NAMALWA (cell line): ENCODE data around the gene WDR36.
"Not testable (repeated sequence)": the region's sequence is repeated elsewhere in the genome, so short reads cannot be mapped to it uniquely, and the experiment has no call there.

Experiments used
- DNase-seq: peaks from one replicate; pipeline ENCODE4 v3.0.0-alpha.2; 2015; ENCODE audit warnings: low spot score

WDR36 gene

GRCh38 chr5:111138096-111138495 is 45.9 kb downstream of the WDR36 start:
- DNase-seq: no peak

DNA sequence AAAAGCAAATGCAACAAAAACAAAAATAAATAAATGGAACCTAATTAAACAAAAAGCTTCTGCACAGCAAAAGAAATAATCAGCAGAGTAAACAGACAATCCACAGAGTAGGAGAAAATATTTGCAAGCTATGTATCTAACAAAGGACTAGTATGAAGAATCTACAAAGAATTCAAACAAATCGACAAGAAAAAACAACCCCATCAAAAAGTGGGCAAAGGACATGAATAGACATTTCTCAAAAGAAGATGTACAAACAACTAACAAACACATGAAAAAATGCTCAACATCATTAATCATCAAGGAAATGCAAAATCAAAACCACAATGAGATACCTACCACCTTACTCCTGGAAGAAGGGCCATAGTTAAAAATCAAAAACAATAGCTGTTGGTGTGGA is 49.3 kb downstream of the WDR36 start:
- not testable (repeated sequence) for DNase-seq

GRCh38 chr5:111142932-111143331 is 50.8 kb downstream of the WDR36 start:
- no peak for DNase-seq

DNA sequence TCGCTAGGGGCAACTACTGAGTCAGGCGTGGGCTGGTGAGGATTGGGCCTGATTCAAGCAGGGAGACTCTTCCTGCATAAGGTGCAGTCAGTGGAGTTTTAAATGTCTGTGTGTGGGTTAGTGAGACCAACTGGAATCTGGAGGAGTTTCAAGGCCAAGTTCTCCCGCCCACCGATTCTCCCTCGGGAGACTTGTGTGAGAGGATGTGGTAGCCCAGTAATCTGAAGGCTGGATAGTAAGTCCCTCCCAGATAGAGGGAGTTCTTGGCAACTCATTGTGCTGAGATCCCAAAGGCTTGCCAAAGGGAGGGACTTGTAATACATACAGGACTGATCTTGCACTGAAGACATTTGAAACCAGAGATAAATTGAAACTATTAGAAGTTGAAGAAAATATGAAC is 51.8 kb downstream of the WDR36 start:
- no peak for DNase-seq

GRCh38 chr5:111144352-111144930 is 52.3 kb downstream of the WDR36 start:
- DNase-seq: no peak

- no peak for DNase-seq
Measured at GRCh38 chr5:111146053-111146452, 53.9 kb downstream of the WDR36 start.

- no peak for DNase-seq
Measured at GRCh38 chr5:111147502-111147901, 55.4 kb downstream of the WDR36 start.

- DNase-seq: no peak
Measured at GRCh38 chr5:111151998-111152397, 59.9 kb downstream of the WDR36 start.

DNA sequence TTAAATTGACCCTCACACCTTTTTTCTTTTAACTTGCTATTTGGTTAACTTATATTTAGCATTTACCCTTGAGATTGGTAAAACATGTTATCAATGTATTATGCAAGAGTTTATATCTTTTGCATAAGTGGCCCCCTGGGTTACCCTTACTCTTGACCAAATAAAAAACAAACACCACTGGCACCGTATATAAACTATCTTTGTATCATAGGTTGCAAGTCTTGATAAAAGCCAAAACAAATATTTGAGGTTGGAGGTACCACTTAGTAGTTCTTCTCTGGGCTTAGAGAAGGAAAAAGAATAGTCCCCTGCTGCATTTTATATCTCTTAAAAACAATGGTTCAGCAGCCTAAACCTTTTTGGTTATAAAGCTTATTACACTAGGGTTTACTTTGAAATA is 61.3 kb downstream of the WDR36 start:
- no peak for DNase-seq

GRCh38 chr5:111153945-111154344 is 61.8 kb downstream of the WDR36 start:
- no peak for DNase-seq

DNA sequence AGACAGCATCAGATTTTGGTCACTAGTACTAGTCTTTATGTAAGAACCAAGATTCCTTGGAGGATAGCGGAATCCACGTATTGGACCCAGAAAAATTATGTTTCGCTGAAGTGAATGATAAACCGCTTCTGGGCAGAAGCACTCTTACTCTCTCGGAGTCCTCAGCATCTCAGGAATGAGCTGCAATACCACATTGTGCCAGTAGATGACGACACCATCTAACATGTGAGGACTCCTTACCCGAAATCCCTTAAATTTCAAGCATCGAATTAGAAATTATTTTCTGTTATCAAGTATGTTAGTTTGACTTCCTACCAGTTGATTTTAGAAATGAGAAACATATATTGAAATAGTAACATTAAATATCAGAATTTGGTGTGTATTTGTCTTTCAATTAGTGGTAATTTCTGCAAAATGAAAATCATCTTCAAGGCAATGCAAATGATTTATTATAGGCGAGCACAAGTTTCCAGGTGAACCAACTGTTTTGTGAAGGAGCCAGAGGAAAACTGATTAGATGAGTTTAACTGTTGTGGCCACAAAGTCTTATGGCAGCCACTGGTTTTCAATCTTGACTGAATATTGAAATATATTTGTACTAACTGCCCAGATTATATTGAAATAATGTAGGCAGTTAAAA is 66.1 kb downstream of the WDR36 start:
- DNase-seq: peak; percentile 90

- peak; percentile 5 for DNase-seq
Measured at GRCh38 chr5:111159845-111160244, 67.7 kb downstream of the WDR36 start.

DNA sequence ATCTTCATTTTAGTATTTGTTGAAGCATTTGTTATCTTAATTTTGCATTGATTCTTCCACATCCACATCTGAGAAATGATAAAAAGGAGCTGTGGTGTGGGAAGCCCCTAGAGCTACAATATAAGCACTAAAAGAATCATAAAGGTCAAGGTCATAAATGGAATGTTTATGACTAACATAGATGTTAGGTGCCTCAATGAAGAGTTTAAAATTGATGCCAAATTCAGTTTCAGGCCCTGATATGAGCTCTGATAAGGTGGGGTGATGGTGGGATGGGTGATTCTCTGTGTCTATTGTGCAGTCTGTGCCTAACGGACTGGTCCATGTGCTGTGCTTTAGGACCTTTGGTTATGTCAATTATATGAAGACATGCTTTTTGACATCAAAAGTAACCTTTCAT is 70.9 kb downstream of the WDR36 start:
- no peak for DNase-seq

- DNase-seq: no peak
Measured at GRCh38 chr5:111165058-111165457, 72.9 kb downstream of the WDR36 start.

DNA sequence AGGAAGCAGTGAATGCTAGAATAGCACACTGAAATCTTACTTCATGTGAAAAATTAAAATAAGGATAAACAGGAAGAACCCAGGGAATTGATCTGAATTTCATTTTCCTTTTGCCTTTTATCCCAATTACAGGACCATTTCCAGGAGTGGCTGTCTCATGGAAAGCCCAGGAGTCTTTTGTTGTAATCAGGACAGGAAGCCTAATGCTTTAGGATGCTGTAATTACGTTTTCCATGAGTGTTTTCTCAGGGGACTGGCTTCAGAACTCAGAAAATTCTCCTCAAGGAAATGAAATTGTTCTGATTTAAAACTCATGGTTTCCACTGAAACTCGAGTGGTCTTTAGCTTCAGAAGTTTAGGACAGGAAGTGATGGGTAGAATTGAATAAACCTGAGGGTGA is 75.4 kb downstream of the WDR36 start:
- DNase-seq: no peak

GRCh38 chr5:111168608-111169007 is 76.5 kb downstream of the WDR36 start:
- DNase-seq: no peak

DNA sequence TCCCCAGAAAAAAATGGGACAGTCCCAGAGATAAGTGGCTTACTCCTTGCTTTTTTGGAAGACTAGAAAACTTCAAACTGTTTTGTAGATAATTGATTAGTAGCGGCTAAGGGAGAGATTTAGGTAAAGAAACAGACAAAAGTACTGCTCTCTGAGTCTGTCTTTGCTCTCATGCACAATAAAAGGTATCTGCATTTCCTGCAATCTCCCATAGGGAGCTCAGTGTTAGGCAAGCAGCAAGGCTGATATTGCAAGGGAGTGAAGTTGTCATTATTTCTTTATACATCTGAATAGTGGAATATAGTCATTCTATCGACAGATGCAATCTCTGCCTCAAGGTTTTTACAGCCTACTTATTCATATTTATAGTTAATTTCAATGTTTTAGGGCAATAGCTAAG is 77.1 kb downstream of the WDR36 start:
- DNase-seq: no peak

- no peak for DNase-seq
Measured at GRCh38 chr5:111170279-111170678, 78.1 kb downstream of the WDR36 start.

- DNase-seq: peak; percentile 7
Measured at GRCh38 chr5:111172504-111172903, 80.4 kb downstream of the WDR36 start.

- DNase-seq: no peak
Measured at GRCh38 chr5:111173476-111173875, 81.3 kb downstream of the WDR36 start.
